Measurements from ENCODE around the gene CEP85L. TPM values are rescaled to one million over a fixed set of nuclear protein-coding genes. Genes with fewer than 3 reads are reported as not detected.

CEP85L gene
- total and polyA plus RNA-seq, 10 of the 15 experiments (the other 5 are each of a cell fraction or from before 2014, with no cell fraction given) = 1.8 to 10.9 (median 7.1) TPM

DNA sequence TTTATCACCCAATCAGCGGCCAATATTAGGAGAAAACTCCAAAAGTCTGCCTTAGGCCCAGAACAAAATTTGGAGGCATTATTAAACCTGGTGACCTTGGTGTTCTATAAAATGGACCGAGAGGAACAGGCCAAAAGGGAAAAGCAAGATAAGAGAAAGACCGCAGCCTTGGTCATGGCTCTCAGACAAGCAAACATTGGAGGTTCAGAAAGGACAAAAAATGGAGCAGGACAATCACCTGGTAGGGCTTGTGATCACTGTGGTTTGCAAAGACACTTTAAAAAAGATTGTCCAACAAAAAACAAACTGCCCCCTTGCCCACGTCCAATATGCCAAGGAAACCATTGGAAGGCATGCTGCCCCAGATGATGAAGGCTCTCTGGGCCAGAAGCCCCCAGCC, 31.2 kb downstream of the CEP85L start (continued):
- TF ChIP-seq, protein P1, sequence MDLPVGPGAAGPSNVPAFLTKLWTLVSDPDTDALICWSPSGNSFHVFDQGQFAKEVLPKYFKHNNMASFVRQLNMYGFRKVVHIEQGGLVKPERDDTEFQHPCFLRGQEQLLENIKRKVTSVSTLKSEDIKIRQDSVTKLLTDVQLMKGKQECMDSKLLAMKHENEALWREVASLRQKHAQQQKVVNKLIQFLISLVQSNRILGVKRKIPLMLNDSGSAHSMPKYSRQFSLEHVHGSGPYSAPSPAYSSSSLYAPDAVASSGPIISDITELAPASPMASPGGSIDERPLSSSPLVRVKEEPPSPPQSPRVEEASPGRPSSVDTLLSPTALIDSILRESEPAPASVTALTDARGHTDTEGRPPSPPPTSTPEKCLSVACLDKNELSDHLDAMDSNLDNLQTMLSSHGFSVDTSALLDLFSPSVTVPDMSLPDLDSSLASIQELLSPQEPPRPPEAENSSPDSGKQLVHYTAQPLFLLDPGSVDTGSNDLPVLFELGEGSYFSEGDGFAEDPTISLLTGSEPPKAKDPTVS (IDR thresholded peaks at IDR 0.05; ENCODE audit: low read depth, low read length) = no peak
- TF ChIP-seq RUNX3 (IDR thresholded peaks at IDR 0.05; ENCODE audit: low read length) (no peak), HCFC1 (IDR thresholded peaks at IDR 0.05; ENCODE audit: low read length) (no peak)

DNA sequence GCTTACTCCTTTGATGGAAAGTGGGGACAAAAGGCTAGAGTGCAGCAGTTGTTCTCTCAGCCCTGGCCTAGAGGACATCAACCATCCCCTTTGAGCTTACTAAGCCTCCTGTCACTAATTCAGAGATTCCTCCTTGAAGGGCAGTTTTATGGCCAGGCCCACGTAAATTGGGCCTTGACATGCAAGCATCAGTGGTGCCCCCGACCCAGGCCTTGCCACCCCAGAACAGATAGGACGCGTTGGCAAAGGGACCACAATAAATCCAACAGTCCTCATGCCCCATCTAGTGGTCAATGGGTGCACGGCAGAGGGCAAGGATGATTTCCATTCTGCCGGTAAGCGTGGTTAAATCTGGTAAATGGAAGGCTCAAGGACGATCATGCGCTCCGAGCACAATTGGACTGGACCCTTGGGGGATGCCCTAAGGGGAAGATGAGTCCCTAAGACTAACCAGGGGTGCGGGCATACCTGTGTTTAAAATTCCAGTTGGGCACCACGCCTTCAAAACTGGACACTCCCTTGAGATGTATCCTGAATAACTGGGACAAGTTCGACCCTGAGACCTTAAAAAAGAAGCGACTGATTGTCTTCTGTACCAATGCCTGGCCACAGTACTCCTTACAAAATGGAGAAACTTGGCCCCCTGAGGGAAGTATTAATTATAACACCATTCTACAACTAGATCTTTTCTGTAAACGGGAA, 32.6 kb downstream of the CEP85L start:
- Histone ChIP-seq H3K9me3 (replicated peaks; ENCODE audit: control insufficient read depth, insufficient read depth, low read length) (no peaks in the 10 kb centered on the region), H3K4me3 (no peak overlapping the region), H3K79me2 (ENCODE audit: control insufficient read depth, insufficient read depth, low read length) (no peaks in the 10 kb centered on the region; the same call in none of the 2 replicates), H3K9ac (ENCODE audit: control insufficient read depth, insufficient read depth, low read length) (no peak overlapping the region), H3K27ac (ENCODE audit: control insufficient read depth, insufficient read depth) (no peak overlapping the region), H3K27me3 (replicated peaks in 1 of 2; ENCODE audit: control insufficient read depth in 2 of 2, insufficient read depth in 2 of 2, low read length in 1 of 2) (no peaks in the 10 kb centered on the region), H4K20me1 (ENCODE audit: control insufficient read depth, insufficient read depth) (no peaks in the 10 kb centered on the region), H3K4me1 (ENCODE audit: control insufficient read depth, insufficient read depth, low read length) (no peaks in the 10 kb centered on the region), H2AFZ (ENCODE audit: control insufficient read depth, low read depth, low read length) (no peak overlapping the region), H3K4me2 (ENCODE audit: control insufficient read depth, insufficient read depth) (no peak overlapping the region), H3K36me3 (ENCODE audit: control insufficient read depth in 2 of 2, insufficient read depth in 2 of 2, low read length in 1 of 2) (no peaks in the 10 kb centered on the region)
- SMC1A ChIA-PET (ENCODE audit: uncharacterized antibody, unreplicated experiment) = interaction anchor here (1.5 kb wide), 1 partner anchor 54 kb away, joined by 6 read pairs; no protein-coding TSS in a partner anchor
- no TSS peak for BruUV-seq (replicated peaks)
- intact Hi-C loops (cut with micrococcal nuclease; ENCODE audit: unreplicated experiment) = loop anchor here (1.0 to 5.0 kb wide), 4 partner anchors 54 to 642 kb away; no protein-coding TSS in a partner anchor
- ATAC-seq (peak; percentile 98), FAIRE-seq (peak; percentile 72), DNase-seq (ENCODE audit: low read depth, low spot score) (no peak)
- CTCF ChIA-PET = interaction anchor here (0.7 to 3.2 kb wide), 10 partner anchors 9 to 642 kb away, joined by 3 to 18 read pairs (median 3); no protein-coding TSS in a partner anchor
- POLR2A ChIA-PET = no interaction called here
- 23% methylated on average over 15 of the region's 15 CpGs for WGBS (ENCODE audit: insufficient coverage, insufficient replicate concordance, low lambda C conversion rate, missing lambda C conversion rate)
- RAD21 ChIA-PET (ENCODE audit: unreplicated experiment) = interaction anchor here (1.0 kb wide), 1 partner anchor 54 kb away, joined by 11 read pairs; no protein-coding TSS in a partner anchor
- in situ Hi-C loops (cut with MboI) = no loop called here
- TF ChIP-seq, protein P2, sequence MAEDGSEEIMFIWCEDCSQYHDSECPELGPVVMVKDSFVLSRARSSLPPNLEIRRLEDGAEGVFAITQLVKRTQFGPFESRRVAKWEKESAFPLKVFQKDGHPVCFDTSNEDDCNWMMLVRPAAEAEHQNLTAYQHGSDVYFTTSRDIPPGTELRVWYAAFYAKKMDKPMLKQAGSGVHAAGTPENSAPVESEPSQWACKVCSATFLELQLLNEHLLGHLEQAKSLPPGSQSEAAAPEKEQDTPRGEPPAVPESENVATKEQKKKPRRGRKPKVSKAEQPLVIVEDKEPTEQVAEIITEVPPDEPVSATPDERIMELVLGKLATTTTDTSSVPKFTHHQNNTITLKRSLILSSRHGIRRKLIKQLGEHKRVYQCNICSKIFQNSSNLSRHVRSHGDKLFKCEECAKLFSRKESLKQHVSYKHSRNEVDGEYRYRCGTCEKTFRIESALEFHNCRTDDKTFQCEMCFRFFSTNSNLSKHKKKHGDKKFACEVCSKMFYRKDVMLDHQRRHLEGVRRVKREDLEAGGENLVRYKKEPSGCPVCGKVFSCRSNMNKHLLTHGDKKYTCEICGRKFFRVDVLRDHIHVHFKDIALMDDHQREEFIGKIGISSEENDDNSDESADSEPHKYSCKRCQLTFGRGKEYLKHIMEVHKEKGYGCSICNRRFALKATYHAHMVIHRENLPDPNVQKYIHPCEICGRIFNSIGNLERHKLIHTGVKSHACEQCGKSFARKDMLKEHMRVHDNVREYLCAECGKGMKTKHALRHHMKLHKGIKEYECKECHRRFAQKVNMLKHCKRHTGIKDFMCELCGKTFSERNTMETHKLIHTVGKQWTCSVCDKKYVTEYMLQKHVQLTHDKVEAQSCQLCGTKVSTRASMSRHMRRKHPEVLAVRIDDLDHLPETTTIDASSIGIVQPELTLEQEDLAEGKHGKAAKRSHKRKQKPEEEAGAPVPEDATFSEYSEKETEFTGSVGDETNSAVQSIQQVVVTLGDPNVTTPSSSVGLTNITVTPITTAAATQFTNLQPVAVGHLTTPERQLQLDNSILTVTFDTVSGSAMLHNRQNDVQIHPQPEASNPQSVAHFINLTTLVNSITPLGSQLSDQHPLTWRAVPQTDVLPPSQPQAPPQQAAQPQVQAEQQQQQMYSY (CRISPR knock-in tag; IDR thresholded peaks at IDR 0.05) = no peak
- TF ChIP-seq MYB (IDR thresholded peaks at IDR 0.05; ENCODE audit: borderline replicate concordance, low read depth, low read length) (no peak), HDAC6 (IDR thresholded peaks at IDR 0.05; ENCODE audit: unreplicated experiment) (no peak), FOS (IDR thresholded peaks at IDR 0.05; ENCODE audit: borderline replicate concordance, extremely low read depth, insufficient read length) (no peak), TCF7 (IDR thresholded peaks at IDR 0.05; ENCODE audit: borderline replicate concordance) (no peak), NR2C1 (IDR thresholded peaks at IDR 0.05) (no peak), POU2F2 (IDR thresholded peaks at IDR 0.05; ENCODE audit: borderline replicate concordance, low read depth, low read length) (peak; percentile 30; the same call in 1 of the 3 replicates)
- TF ChIP-seq, protein P3, sequence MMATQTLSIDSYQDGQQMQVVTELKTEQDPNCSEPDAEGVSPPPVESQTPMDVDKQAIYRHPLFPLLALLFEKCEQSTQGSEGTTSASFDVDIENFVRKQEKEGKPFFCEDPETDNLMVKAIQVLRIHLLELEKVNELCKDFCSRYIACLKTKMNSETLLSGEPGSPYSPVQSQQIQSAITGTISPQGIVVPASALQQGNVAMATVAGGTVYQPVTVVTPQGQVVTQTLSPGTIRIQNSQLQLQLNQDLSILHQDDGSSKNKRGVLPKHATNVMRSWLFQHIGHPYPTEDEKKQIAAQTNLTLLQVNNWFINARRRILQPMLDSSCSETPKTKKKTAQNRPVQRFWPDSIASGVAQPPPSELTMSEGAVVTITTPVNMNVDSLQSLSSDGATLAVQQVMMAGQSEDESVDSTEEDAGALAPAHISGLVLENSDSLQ (IDR thresholded peaks at IDR 0.05) = no peak
- TF ChIP-seq, protein P4, sequence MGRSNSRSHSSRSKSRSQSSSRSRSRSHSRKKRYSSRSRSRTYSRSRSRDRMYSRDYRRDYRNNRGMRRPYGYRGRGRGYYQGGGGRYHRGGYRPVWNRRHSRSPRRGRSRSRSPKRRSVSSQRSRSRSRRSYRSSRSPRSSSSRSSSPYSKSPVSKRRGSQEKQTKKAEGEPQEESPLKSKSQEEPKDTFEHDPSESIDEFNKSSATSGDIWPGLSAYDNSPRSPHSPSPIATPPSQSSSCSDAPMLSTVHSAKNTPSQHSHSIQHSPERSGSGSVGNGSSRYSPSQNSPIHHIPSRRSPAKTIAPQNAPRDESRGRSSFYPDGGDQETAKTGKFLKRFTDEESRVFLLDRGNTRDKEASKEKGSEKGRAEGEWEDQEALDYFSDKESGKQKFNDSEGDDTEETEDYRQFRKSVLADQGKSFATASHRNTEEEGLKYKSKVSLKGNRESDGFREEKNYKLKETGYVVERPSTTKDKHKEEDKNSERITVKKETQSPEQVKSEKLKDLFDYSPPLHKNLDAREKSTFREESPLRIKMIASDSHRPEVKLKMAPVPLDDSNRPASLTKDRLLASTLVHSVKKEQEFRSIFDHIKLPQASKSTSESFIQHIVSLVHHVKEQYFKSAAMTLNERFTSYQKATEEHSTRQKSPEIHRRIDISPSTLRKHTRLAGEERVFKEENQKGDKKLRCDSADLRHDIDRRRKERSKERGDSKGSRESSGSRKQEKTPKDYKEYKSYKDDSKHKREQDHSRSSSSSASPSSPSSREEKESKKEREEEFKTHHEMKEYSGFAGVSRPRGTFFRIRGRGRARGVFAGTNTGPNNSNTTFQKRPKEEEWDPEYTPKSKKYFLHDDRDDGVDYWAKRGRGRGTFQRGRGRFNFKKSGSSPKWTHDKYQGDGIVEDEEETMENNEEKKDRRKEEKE (IDR thresholded peaks at IDR 0.05) = no peak

Measured in GM12878 (cell line).